HG02763 (cell line): Measurements from ENCODE around the gene ZFPM1.

ENCODE experiments used
- ATAC-seq: cut with Tn5 transposase; IDR thresholded peaks from one replicate; pipeline ENCODE4 v1.9.1; 2021; ENCODE audit warnings: mild to moderate bottlenecking, moderate library complexity; ENCODE audit not compliant: unreplicated experiment

The ZFPM1 gene

DNA sequence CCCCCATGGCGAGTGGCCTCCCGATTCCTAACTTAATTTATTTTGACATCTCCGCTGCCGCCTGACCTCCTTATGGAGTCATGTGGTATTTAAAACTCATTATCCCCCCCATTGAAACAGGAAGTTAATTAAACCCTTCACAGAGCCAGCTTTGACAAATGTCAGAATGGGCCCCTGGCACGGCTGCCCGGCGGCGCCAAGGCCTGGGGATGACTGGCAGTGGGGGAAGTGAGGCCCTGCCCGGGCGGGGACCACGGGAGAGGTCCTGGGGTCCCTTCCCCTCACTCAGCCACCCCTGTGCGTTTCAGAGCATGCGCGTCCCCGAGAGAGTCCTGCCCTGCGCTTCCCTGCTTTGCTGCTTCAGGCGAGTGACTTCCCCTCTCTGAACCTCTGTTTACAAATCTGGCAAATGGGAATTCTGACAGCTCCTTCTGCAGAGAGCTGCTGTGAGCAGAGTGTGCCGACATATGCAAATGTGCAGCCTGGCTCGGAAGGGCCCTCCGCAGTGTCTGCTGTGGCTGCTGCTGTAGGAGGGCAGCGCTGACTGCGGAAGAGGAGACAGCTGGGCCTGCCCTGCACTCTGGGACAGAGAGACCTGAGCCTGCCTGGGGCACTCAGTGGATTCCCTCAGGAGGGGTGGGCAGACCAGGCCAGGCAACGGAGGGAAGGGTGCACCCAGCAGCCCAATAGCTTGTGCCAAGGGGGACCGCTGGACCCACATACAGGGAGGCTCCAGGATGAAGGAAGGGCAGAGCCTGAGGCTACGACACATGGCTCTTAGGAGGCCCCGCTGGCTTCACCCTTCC is 4.4 kb upstream of the ZFPM1 start:
- no peak for ATAC-seq

DNA sequence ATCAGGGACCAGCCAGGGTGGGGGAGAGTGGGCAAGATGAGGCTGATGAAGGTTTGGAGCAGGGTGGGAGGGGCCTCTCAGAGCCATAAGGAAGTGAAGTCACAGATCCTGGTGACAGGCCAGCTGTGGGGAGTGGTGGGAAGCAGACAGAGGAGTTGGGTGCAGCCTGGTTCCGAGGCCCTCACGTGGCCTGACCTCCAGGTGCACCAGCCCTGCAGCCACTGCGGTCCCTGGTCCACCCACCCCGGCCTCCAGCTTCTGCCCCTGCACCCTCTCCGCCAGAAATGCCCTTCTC is 3.9 kb upstream of the ZFPM1 start:
- no peak for ATAC-seq

DNA sequence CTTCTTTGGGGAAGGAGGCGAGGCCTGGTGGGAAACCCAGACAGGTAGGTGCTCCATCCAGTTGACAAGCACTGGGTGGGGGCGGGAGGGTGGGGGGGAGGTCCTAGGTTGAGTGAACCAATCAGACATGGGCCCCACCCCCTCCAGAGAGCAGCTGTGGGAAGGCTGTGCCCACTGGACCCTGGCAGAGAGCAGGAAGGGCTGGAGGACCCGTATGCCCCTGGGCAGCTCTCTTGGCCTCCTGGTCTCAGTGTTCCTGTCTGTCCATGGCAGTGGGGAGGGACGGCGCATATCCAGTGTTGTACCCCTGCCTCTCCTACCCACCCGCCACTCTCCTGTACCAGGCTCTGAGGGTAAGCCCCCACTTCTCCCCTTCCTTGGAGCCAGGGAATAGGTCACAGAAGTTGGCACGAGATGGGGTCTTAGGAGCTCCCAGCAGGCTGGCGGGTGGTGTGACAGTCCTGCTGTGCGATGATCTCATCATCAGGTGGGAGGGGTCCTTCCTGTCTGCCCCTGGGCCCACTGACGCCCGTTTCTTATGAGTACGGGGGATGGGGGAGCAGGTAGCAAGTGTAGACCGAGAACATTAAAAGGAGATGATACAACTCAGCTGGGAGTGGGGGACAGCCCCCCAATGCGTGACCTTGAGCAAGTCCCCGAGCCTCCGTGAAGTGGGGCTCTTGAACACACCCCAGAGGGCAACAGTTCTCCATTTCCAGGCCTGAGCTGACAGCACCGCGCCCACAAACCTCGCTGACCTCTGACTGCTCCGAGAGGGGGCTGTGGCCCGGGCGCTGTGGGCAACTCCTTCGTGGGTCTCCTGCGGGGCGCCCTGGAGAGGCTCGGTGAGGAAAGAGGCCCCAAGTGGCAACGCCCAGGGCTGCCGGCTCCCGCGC is 1.2 kb upstream of the ZFPM1 start:
- ATAC-seq = no peak

DNA sequence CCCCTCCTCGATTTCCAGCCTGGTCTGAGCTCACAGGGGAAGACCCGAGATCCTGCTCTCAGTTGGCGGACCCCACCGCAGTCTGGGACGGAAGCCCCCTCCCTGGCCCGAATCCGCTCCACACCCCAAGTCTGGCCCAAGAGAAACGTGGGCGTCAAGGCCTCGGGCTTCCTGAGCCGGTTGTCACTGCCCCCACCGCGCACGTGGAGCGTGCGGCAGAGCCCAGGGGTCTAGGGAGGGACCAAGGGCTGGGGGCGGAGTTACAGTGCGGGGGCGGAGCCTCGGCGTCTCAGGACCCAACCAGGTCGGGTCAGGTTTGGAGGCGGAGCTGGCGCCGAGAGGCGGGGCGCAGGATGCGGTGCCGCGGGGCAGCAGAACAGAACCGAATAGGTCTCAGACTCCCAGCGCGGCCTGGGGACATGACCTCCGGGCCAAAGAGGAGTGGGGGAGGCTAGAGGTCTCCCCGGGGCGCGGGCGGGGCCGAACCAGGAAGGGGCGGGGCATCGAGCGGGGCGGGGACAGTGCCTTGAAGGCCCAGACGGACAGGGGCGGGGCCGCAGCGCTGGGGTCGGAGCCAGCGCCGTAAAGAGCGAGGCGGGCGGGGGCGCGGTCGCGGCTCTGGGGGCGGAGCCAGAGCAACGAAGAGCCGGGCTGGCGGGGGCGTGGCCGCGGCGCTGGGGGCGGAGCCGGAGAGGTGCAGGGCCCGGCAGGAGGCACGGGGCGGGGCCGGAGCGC is 431 bp upstream of the ZFPM1 start:
- ATAC-seq = peak; percentile 57

DNA sequence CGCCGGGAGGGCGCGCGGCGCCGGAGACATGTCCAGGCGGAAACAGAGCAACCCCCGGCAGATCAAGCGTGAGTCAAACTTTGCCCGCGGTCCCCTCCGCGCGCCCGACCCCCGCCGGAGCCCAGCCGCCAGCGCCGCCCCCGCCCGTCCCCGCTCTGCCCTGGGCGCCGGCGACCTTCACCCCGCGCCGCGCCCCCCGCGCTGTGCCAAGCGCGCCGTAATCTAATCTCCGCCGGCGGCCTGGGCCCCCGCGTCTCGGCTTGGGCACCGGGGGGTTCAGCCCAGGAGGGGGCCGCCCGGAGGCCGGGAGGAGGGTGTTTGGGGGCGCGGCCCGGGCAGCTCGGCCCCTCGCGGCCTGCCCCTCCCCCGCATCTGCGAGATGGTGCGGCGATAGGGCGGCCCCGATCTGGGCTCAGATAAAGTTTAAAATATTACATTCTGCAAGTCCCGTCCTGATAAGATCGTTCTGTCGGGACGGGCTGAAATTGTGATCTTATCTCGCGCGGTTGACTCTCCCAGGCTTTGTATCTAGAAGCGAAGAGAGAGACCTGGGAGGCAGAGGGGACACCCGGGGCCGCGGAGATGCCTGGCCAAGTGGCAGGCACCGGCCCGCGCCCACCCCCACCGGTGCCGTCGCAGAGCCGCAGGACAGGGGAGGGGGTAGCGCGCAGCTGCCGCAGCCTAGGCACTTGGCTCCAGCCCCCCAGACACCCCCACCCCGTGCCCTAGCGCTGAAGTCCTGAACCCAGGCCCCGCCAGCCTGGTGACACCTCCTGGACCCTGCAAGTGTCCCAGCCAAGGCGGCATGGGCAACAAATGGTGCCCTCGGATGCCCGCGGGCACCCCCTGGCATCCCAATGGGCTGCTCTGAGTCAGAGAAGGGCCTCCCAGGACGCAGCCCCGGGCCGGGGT is 787 bp downstream of the ZFPM1 start:
- no peak for ATAC-seq

DNA sequence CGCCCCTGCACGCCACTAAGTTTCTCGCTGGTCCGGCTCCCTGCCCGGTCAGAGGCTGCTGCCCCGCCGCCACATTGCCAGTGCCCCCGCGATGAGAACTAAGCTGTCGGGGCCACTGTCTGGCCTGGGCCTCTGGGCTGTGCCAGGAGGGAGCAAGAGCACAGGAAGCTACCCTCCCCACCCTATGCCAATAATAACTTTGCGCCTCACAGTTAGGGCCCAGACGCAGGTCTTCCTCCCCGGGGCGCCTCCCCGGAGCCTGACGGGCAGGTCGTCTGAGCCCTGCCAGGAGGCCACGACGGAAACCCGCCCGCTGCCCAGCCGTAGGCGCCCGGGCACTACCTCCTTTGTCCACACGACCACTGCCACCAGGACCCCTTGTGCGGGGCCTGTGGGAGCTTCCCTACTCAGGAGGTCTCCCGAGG is 1.5 kb downstream of the ZFPM1 start:
- no peak for ATAC-seq

DNA sequence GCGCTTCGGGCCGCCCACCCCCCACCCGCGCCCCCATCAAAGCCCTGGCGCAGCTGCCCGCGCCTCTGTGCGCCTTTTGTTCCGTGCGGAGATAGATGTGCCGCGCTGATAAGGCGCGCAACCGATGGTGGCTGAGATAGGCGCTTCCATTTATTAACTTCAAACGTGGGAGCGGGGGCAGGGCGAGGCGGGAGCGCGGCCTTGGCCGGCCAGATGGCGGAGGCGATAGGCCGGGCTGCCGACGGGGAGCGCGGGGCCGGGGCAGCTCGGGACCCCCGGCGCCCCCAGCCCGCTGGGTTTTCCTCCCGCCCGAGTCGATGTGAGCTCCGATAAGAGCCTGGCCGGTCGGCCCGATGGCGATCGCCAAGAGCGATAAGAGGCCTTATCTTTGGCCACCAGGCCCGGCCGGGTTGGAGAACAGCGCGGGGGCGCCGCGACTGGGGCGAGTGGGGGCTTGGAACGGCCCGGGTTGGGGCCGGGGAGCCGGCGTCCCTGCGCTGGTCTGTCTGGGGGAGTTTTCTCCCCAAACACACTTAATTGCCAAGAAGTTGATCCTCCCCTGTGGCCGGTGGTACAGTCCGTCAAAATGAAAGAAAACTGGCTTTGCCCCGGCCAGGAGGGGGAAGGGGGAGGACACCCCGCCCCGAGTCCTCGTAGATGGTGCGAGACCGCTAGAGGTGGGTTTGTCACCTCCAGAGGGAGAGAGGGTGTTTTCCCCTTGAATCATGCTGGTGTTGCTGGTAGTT is 2.7 kb downstream of the ZFPM1 start:
- no peak for ATAC-seq

DNA sequence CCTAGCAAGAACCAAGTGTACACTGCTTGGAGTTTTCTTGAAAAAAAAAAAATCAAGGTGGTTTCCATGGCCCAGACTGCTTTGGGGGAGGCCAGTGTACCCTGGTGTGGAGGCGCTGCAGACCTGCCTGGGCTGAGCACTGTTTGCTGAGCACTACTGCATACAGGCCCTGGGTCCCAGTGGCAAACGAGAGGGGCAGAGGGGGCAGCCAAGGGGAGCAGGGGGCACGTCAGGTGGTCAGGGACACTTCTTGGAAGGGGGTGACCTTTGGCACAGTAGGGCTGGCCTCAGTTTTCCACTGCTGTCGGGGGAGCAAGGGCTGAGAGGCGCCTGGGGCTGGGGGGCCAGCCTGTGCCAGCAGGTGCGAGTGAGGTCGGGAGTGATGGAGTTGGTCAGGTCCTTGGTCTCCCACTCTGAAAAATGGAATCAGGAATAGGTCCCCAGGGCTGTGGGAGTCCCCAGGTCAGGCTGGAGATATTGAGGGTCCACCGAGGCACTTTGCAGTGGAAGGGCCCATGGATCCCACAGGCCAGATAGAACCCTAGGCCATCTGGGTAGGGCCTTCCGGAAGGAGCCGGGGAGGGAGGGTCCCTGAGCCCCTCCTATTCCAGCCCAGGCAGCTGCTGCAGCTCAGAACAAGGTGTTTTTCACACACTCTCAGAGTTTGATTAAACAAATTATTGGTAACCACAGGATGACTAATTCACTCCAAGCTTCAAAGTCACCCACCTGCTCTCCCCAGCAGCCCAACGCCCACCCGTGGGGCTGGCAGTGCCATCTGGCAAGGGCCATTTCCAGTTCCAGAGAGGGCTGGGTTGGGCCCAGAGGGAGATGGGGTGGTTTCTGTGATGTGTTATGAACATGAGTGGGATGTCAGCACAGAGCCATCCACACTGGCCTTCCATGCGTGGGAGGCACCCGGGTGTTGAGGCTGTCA is 3.5 kb downstream of the ZFPM1 start:
- no peak for ATAC-seq

DNA sequence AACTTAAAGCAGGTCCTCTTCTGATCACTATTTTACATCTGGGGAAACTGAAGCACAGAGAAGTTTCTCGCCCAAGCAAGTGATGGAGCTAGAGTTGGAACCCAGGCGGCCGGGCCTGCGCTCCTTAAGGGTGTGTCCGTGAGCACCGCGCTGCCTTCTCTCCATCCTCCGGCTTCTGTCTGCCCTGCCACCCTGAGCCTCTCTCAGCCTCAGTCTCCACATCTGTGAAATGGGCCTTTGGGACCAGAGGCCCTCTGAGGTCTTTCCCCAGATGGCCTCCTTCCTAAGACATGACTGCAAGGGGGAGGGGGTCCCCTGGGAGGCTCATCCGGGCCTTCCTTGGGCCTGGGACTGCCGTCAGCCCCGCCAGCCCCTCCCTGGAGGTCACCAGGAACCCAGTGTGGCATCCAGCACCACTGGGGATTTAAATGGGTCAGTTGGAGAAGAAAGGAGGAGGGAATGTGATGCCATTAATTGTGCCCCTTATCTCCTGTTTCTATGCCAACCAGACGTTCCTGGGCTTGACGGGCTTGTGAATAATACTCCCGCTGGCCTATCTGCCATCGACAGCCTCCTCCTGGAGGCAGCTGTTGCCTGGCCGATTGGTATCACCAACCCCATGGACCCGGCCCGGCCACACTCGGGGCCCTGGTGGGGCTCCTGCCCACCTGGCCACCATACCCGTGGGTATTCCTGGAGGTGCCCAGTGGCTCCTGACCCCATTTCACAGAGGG is 5.1 kb downstream of the ZFPM1 start:
- ATAC-seq = no peak

DNA sequence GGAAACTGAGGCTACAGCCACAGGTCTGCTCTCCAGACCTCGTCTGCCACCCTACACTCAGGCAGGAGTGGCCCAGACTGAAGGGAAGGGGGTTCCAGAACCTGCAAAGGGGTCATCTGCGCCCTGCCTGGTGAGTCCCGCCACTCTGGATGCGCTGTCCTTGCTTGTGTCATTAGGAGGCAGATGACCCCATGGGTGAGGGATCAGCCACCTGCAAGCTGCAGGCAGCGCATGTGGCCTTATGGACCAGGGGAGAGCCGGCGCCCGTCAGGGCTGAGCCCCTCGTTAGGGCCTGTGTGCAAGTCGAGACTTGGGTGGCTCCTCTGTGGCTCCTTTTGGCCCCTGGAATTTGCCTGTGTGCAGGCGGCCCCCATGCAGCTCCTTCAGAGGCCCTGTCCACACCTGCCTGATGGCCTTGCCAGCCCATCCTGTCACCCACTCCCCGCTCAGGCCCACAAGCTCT is 5.7 kb downstream of the ZFPM1 start:
- no peak for ATAC-seq

DNA sequence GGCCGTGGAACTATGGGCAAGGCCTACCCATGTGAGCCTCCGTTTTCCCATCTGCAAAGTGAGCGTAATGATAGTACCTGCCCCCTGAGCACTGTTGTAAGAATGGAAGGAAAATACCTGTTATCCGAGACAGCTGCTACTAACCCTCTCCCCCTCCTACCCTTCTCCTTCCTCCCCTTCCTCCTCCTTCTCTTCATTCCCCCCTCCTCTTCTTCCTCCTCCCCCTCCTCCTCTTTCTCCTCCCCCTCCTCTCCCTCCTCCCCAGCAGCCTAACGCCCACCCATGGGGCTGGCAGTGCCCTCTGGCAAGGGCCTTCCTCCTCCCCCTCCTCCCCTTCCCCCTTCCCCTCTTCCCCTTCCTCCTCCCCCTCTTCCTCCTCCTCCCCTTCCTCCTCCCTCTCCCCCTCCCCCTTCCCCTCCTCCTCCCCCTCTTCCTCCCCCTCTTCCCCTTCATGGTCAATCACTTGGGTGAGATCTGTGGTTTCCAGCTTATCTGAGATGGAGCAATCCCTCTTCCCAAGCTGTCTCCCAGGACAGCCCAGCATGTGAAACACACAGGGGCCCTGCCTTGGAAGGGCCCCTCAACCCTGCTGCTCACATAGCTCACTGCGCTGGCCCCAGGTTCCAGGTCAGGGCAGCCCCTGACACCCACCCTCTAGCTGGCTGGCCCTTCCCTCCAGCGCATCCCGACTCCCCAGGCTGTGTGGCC is 6.4 kb downstream of the ZFPM1 start:
- no peak for ATAC-seq

DNA sequence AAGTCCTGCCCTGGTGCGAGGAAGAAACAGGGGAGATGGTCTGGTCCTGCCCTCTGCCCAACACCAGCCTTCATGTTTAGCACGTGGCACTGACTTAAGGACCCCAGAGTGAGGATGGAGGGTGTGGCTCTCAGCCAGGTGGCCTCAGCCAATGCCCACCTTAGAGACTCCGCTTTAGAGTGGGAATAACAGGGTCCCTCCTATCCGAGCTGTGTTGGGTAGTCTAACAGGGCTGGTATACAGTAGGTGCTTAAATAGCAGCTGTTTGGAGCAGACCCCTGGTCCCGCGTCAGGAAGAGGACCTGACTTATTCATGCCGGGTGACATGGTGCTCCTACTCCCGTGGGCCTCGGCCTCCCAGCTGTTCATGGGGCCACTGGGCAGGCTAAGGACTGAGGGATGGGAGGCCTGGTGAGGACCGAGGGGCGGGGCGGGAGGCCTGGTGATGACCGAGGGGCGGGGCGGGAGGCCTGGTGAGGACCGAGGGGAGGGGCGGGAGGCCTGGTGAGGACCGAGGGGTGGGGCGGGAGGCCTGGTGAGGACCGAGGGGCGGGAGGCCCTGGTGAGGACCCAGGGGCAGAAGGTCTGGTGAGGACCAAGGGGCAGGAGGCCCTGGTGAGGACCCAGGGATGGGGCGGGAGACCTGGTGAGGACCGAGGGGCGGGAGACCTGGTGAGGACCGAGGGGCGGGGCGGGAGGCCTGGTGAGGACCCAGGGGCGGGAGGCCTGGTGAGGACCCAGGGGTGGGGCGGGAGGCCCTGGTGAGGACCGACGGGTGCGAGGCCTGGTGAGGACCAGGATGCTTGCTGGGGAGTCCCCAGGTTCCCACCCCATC is 7.6 kb downstream of the ZFPM1 start:
- ATAC-seq = no peak

DNA sequence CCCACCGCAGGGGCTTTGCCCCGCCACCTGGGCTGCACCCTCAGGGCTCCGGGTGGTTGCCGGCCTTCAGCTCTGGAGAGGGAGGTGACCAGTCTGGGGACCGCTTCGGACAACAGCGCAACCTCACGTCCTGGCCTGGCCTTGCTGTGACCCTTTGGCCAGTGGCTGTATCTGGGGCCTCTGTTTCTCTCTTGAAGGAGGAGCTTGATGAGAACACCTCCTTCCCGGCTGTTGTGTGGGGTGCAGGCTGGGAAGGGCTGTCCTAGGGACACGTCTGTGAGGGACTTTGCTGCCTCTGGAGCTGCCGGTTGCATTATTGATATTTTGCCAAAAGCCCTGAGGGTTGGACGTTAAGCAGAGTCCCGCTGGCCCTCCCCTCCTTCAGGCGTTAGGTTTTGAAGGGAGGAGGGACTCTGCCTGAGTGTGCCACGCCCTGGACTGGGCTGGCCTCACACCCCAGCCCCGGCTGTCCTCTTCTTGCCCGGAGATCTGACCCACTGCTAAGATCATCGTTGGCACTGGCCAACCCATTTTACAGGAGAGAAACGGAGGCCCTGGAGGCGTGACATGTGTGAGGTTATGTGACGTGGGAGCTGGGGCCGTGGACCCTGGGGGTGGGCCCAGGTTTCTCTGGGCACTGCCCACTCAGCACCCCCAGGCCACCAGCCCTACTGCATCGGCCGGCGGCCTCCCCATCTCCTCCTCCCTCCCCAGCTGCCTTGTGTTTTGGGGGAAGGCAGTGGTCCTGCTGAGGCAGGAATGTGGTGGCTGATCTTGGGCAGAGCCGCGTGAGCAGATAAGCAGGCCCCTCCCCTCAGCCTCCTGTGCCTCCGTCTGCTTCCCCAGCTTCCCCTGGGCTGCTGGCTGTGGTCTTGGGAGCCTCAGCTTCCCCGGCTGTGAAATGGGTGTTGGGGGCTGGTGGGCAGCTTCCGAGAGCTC is 8.5 kb downstream of the ZFPM1 start:
- no peak for ATAC-seq

DNA sequence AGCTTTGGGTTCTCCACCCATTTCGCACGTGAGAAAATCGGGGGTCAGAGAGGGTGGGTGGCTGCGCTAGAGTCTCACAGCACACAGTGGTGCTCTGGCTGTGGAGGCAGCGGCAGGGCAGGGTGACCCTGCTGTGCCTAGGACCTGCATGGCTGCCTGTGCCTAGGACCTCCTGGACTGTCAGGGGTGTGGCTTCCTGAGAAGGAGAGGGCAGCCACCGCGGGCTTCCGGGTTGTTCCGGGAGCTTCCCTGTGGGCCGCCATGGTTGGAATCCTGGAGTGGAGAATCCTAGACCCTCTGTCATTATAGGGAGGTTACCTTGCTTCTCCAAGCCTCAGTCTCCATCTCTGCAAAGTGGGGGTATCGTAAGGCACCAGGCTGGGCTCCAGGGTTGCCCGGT is 9.3 kb downstream of the ZFPM1 start:
- no peak for ATAC-seq

DNA sequence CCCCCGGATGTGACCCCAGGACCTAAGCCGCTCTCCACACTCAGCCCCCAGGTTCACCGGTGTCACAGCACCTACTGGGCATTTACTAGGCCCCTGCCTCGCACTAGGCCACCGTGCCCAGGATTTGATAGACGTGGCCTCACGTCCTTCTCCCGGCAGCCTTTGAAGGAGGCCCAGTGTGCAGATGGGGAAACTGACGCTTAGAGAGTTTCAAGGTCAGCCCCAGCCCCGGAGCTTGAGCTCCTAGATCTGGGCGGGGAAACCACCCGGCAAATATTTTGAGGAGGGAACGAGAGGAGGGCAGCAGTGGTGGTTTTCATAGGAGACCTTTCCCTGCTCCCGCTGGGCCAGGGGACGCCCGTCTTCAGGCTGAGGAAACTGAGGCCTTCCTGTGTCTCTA is 10.3 kb downstream of the ZFPM1 start:
- no peak for ATAC-seq
